Stimulated activated CD8-positive, alpha-beta memory T cell treated with anti-CD3 and anti-CD28 coated beads, Interleukin-7, amount 100 ng/mL, for 4 hours (primary cell): ENCODE measurements around the gene TTYH3.
"Not testable (repeated sequence)": the region's sequence is repeated elsewhere in the genome, so short reads cannot be mapped to it uniquely, and the experiment has no call there.

ENCODE experiments used
- DNase-seq, 2 donors: peaks; one replicate each; pipeline ENCODE4 v3.0.0-alpha.2; 2020; ENCODE audit warnings: low read depth in 2 of 2

TTYH3 gene

DNA sequence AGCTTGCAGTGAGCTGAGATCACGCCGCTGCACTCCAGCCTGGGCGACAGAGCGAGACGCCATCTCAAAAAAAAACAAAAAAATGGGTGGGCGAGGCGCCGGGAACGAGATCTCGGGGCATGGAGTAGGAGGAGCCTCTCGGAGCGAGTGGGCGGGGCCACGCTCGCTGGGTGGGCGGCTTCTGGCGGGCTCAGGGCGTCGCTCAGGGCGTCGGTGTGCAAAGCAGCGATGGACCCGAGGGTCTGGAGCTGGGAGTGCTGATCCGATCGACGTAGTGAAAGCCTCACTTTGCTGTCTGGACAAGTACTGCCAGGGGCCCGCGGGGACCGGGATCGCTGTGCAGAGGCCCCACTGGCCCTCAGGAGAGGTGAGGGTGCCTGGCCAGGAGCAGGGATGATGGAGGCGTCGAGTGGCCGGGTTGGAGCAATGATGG is 33.6 kb downstream of the TTYH3 start:
- DNase-seq = no peak

DNA sequence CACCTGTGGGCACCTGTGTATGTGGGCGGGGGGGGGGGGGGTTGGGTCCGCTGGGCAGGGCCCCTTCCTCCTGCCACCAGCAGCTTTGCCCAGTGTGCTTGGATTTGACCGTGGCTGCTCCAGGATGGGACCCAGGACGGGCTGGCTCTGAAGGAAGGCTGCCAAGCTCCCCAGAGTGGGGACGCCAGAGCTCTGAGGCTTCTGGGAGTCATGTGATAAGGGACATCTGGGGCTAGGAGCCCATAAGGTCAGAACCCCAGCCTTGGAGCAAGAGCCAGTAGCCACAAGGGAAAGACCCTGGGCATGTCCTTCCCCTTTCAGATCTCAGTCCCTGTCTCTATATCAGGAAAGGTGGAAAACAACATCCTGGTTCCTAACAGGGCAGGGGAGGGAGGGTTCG is 34.4 kb downstream of the TTYH3 start:
- no peak for DNase-seq

DNA sequence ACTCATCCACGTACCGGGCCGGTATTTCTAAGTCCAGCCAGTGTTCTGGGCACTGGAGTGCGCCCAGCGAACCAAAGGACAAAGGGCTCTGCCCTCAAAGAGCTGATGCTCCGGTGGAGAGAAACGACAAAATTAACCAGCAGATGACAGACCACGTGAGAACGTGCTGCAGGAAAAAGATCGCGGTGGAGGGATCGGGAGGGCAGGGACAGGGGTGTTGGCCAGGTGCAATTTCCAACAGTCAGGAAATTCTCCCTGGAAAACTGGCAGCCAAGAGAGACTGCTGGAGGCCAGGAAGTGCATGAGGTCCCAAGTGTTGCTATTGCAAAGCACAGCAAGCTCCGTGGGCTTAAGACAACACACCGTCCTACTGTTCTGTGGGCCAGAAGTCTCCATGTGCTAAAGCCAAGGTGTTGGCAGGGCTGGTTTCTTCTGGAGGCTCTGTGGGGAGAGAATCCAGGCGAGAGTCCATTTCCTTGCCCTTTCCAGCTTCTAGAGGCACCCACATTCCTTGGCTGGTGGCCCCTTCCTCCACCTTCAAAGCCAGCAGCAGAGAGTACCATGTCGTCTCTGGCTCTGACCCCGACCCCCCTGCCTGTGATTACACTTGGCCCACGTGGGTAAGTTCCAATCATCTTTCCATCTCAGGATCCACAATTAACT is 34.9 kb downstream of the TTYH3 start:
- no peak for DNase-seq

DNA sequence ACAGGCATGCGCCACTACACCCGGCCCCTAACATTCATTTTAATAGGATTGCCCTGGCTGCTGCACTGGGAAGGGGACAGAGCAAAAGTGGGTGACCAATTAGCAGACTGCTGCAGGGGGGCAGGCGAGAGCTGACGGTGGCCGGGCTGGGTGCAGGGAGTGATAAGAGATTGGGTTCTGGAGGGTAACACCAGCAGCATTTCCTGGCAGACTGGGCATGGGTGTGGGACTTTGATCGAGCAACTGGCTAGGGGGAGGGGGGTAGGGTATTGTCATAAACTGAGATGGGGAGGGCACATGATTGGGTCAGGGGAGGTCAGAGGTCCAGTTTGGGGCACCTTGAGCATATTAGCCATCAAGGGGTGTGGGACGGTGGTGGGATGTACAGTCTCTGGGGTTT is 36.1 kb downstream of the TTYH3 start:
- DNase-seq = no peak

DNA sequence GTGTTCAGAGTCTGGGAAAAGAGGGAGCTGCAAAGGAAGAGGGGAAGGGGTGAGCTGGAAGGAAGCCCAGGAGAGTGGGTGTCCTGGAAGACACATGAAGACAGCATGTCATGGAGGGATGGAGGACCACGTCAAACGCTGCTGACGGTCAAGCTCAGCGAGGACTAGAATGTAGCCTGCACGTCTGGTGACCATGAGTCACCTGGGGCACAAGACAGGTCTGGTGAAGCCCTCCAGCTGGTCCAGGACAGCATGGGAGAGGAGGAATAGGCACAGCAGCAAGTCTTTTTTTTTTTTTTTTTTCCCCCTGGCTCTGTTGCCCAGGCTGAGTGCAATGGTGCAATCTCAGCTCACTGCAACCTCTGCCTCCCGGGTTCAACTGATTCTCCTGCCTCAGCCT is 36.6 kb downstream of the TTYH3 start:
- no peak for DNase-seq

DNA sequence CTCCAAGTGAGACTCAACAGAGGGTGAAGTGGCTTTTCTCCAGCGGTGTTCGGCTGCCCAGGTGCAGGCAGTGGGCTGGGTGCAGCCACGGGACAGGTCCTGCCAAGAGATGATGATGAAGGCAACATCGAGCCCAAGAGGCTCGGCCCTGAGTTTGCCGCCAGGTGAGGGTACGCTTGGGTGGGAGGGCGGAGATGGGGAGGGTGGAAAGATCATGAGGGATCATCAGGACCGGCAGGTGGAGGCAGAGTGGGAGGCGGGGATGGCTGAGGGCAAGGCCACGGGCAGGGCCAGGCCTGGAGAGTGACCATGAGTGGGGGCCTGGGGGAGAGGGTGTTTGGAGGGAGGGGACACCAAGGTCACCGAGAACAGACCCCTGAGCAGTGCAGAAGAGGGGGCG is 38.4 kb downstream of the TTYH3 start:
- no peak for DNase-seq

DNA sequence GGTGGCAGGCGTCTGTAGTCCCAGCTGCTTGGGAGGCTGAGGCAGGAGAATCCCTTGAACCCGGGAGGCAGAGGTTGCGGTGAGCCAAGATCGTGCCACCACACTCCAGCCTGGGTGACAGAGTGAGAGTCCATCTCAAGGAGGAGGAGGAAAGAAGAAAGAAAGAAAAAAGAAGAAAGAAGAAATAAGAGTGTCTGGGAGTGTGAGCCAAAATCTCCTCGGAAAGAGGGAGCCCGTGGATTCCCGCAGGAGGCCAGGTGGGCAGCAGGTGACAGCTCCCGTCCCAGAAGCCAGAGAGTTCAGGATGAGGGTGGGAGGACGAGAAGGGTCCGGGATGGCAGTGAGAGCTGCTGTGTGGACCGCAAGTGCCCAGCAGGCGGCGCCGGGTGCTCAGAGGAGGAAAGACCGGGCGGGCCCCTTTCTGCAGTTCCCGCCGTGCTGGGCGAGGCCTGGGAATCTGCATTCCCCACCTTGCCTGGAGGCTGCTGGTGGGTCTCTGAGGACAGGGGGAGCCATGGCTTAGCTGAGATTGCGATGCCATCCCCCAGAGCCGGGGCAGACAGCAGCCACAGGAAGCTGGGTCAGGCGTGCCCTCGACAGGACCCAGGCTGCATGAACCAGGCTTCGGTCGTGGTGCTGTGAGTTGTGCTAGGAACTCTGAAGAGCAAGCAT is 39.1 kb downstream of the TTYH3 start:
- DNase-seq = peak; percentile 21 to 51

DNA sequence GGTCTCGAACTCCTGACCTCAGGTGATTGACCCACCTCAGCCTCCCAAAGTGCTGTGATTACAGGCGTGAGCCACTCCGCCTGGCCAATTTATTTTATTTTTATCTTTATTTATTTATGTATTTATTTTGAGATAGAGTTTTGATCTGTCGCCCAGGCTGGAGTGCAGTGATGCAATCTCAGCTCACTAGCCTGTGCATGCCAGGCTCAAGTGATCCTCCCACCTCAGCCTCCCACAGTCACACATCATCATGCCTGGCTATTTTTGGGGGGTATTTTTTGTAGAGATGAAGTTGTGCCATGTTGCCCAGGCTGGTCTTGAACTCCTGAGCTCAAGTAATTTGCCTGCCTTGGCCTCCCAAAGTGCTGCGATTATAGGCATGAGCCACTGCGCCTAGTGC is 41.4 kb downstream of the TTYH3 start:
- DNase-seq = not testable (repeated sequence)

DNA sequence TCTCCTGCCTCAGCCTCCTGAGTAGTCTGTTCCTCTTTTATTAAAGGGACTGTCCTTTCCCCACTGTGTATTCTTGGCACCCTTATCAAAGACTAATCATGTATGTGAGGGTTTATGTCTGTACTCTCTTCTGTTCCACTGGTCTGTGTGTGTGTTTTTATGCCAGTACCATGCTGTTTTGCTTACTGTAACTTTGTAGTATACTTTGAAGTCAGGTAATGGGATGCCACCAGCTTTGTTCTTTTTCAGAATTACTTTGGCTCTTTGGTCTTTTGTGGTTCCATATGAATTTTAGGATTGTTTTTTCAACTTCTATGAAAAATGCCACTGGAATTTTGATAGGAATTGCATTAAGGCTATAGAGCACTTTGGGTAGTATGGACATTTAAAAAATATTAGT is 42.1 kb downstream of the TTYH3 start:
- DNase-seq = no peak

DNA sequence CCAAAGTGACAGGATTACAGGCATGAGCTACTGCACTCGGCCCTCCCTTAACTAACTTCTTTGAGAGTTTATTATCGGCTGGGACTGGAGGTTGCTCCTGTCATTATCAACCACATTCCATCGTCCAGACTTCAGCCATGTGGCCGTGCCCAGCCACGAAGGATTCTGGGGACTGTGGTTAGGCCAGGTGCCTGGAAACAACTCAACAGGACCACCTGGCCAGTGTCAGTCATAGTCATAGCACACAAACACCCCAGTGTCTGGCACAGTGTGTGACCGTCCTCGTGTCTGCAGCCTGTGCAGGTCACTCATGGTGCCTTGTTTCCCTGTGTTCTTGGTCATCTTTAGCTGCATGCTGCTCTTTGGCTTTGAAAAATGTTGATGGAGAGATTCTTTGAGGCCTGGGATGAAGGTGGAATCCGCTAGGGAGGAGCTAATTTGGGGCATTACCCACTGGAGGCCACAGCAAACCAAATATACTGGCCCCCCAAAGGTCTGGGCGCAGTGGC is 43.5 kb downstream of the TTYH3 start:
- DNase-seq = no peak

DNA sequence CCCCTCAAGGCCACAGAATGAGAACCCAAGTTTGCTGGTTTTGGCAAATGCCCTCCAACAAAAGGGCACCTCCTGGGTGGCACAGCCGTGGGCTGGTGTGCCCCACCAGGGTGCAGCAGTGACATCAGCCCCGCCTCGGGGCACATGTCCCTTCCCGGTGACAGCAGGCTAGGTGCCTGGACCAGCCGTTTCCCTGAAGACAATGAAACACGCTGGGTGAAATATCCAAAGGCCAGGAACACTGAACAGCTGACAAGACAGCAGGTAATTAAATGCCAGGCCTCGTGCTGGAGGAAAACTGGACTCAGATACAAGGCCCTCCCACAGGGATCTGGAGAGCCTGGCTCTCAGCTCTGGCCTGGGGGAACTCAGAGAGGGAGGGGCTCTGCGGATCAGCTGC is 44.8 kb downstream of the TTYH3 start:
- not testable (repeated sequence) for DNase-seq

DNA sequence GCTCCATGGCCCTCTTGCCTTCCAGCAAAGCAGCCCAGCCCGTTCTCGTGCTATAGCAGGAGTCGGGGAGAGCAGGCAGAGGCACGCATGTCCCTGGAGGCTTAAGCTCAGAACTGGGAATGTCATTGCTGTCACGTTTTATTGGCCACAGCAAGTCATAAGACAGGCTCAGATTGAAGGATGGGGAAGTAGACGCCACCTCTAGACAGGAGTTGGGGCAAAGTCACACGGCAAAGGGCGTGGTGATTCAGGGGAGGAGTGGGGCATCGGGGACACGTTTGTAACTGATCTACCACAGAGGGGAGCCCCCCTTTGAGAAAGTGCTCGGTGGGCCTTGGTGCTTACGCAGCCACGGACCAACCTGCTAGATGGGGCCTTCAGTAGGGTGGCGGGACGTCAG is 46.7 kb downstream of the TTYH3 start:
- DNase-seq = not testable (repeated sequence)

DNA sequence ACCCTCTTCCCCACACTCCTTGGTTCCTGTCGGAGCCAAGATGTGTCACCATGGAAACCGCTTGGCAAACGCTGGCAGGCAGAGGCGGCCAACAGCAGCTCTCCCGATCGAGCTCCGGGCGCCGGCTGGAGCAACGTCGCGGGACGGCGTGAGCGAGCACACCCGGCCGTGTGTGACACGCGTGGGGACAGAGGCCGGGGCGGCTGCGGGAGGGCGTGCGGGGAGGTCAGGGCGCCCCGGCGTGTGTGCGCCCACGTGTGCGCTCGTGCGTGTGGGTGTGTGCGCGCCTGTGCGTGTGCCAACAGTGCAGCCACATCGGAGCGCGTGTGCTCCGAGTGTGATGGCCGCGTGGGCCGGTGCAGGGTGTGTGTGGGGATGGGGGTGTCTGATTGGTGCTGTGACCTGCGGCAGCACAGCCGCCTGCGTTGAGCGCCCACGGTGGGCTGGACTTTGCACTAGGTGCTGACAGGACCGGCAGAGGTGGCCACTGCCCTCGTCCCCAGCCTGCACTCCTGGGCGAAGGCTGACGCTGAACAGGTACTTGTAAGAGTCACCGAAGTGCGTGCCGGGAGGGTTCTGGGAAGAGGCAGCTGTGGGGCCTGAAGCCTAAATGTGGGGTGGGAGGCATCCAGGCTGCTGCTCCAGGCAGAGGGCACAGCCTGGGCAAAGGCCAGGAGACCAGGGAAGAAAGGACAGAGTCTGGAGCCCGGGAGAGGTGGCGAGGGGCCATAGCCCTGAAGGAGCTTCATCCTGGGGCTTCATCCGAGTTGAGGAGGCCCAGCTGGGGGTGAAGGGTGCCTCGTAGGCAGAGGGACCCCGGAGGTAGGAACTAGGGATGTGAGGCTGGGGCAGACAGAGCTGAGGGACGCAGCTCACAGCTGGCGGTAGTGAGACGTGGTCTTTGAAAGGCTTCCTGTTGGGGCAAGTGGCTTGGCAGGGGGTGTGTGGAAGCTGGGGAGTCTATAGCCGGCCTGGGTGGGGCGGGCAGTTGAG is 47.6 kb downstream of the TTYH3 start:
- DNase-seq = not testable (repeated sequence)

DNA sequence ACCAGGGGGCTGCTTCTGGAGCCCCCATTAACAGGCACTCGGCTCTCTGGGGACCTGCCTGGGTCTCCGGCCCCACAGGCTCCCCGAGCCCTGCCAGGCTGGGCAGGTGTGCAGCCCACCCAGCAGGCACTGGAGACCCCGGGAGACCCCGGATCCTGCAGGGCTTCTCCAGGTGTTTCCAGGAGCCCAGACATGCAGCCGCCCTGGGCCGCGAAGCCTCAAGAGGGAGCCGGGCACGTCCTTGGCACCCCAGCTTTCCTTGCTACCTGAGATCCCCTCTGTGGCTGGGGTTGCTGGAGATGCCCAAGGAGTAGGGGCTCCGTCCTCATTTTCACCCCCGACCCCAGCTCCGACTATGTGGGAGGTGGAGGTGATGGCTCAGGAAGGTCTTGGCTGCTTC is 48.5 kb downstream of the TTYH3 start:
- no peak for DNase-seq

DNA sequence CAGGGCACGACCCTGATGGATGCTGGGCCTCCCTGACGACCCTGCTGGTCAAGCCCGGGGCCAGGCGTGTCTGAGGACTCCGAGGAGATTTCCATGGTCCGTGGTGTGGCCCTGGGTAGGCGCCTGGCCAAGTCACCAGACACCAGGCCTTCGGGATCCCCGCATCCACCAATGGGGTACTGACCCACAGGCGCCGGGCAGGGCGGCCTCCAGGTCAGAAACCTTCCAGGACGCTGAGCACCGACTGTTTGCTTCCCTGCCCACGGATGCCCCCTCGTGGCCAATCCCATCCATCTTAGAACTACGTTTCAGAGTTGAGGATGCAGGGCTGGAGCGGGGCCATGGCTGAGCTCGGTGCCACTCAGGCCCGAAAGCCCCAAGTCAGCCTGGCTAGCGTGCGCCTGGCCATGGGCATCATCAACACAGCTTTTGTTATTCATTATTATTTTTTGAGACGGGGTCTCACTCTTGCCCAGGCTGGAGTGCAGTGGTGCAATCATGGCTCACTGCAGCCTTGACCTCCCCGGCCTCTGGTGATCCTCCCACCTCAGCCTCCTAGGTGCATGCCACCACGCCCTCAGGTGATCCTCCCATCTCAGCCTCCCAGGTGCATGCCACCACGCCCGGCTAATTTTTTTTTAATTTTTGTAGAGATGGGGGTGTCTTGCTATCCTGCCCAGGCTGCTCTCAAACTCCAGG is 49.2 kb downstream of the TTYH3 start:
- peak; percentile 19 to 28 for DNase-seq

DNA sequence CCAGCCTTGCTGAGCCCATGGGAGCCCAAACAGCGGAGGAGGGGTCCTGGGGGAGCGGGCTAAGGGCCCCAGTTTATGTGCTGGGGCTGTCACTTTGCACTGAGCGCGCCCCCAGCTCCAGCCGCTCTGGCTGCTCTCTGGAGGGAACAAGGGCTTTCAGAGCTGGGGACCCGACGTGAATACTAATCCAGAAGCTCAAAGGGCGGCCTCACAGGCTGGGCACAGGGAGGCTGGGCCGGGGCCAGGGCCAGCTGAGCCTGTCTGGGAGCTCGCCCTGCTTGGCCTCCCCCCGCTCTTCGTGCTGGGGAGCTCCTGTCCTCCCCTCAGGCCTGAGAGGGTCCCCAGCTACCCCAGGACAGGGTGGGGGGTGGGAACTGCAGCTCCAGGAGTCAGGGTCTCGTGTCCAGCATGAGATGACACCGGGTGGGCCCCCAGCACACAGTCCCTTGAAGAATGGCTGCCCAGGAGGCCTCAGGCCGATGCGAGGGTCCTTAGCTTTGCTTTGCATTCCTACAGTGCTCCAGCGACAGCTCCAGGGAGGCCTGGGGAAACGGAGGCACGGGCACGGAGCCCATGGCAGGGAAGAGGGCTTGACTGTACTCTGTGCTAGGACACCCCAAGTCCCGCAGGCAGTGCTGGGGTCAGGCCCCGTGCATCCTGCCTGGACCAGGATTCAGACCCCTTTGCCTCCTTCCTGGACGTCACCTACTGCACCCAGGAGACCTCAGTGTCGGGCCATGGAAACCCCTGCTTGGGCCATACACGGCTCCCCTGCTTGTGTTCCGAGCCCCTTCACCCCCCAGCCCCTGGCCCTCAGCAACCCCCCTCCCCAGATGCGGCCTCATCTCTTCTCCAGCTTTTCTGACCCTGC is 50.4 kb downstream of the TTYH3 start:
- no peak for DNase-seq

DNA sequence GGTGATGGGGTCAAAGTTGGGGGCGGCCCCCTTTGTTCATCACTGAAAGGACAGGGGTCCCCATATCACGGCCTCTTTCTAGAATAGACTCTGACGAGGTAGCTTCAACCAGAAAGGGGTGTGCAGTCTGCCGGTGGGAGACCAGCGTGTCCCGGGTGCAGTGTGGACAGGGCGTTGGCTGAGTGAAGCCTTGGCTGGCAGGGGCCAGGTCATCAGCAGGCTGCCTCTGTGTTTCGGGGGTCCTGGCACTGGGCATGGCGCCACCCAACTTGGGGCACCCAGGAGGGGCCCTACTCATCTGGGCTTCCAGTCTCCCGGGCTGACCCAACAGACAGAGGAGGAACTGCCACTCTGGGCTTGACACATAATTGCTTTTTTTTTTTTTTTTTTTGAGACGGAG is 52.7 kb downstream of the TTYH3 start:
- DNase-seq = no peak

DNA sequence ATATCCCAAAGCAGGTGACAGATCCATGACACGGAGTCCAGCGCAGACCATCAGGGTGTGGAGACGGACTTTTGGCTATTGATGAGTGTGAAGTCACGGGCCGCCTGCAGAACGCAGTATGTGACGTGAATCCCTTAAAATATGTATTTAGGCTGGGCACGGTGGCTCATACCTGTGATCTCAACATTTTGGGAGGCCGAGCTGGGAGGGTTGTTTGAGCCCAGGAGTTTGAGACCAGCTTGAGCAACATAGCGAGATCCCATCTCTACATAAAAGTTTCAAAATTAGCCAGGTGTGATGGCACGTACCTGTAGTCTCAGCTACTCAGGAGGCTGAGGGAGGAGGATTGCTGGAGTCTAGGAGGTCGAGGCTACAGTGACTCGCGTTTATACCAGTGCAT is 54.3 kb downstream of the TTYH3 start:
- no peak for DNase-seq

DNA sequence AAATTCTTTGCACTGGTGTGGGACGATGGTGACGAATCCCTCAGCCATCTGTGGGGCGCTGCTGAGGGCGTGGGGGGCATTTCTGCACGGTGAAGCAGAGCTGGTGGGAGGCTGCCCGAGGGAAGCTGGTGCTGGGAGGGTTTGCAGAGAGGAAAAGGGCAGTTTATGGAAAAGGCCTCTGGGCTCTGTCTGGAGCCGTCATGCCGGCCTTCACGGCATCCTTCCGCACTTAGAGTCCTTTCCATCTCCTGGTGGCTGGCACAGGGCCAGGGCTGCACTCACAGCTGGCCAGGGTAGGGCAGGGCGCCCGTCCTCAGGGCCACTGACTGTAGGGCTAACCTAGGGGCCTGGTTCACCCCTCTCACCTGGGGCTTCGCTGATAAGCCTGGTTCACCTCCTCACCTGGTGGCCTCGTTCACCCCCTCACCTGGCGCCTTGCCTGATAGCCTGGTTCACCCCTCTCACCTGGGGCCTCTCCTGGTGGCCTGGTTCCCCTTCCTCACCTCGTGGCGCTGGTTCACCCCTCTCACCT is 55.6 kb downstream of the TTYH3 start:
- DNase-seq = no peak

DNA sequence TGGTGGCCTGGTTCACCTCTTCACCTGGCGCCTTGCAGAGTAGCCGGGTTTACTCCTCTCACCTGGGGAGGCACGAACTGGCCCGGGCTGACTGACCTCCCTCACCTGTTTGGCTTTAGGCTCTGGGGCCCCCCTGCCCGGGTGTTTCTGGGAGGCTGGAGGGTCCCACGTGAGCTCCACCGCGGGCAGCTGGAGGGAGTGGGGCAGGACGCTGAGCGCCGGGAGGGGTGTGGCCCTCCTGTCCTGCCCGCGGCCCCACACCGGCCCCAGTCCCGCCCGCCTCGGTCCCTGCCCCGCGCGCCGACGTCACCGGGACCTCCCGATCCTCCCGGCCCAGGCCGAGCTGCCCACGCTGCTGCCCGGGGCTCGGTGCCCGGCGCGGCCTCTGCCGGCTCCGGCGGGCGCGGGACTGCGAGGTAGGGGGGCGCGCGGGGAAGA is 56.1 kb downstream of the TTYH3 start, which contains the start of gene AMZ1:
Gene AMZ1, plus strand, starts transcription at position 322 of the 438 bp plus-strand sequence. CDS start 12,250 bp downstream, outside the sequence.
- DNase-seq = no peak
